Astrocyte (in vitro differentiated cells and primary cell): ENCODE data around the gene OCA2. TPM values are rescaled to one million over a fixed set of nuclear protein-coding genes. Genes with fewer than 3 reads are reported as not detected.

Experiments used
- DNase-seq: peaks from one replicate; pipeline ENCODE4 v3.0.0-alpha.2; 2010; ENCODE audit warnings: low read depth
- FAIRE-seq: peaks from 2 replicates; lab custom pipeline; 2011; peaks lifted over from hg19 to GRCh38; lab: Jason Lieb, UNC
- H2AFZ ChIP-seq: 2 replicates; pipeline ENCODE4 v1.6.0; 2012; ENCODE audit warnings: low read depth, low read length, inconsistent platforms
- H3K27ac ChIP-seq: 2 replicates; pipeline ENCODE4 v1.5.1; 2011; ENCODE audit warnings: low read depth, low read length, inconsistent platforms
- H3K27me3 ChIP-seq: 2 replicates; pipeline ENCODE4 v1.6.0; 2011; ENCODE audit warnings: low read length, inconsistent platforms; ENCODE audit not compliant: insufficient read depth
- H3K36me3 ChIP-seq: 2 replicates; pipeline ENCODE4 v1.5.1; 2011; ENCODE audit warnings: low read length, inconsistent platforms; ENCODE audit not compliant: insufficient read depth
- H3K4me1 ChIP-seq: 2 replicates; pipeline ENCODE4 v1.5.1; 2011; ENCODE audit warnings: low read length, inconsistent platforms; ENCODE audit not compliant: insufficient read depth
- H3K4me2 ChIP-seq: 2 replicates; pipeline ENCODE4 v1.6.0; 2012; ENCODE audit warnings: low read length, inconsistent platforms
- H3K4me3 ChIP-seq: 2 replicates; pipeline ENCODE4 v1.5.1; 2011; ENCODE audit warnings: low read depth, mild to moderate bottlenecking, low read length, inconsistent platforms; ENCODE audit not compliant: insufficient read depth
- H3K79me2 ChIP-seq: 2 replicates; pipeline ENCODE4 v1.6.0; 2012; ENCODE audit warnings: mild to moderate bottlenecking, low read length, inconsistent platforms; ENCODE audit not compliant: insufficient read depth
- H3K9ac ChIP-seq: 2 replicates; pipeline ENCODE4 v1.6.0; 2012; ENCODE audit warnings: mild to moderate bottlenecking, low read length, inconsistent platforms
- H3K9me3 ChIP-seq: 2 replicates; pipeline ENCODE4 v1.5.1; 2012; ENCODE audit warnings: low read depth, mild to moderate bottlenecking, low read length, inconsistent platforms; ENCODE audit not compliant: insufficient read depth
- H4K20me1 ChIP-seq: 2 replicates; pipeline ENCODE4 v1.6.0; 2012; ENCODE audit warnings: low read length, inconsistent platforms; ENCODE audit not compliant: insufficient read depth
- H3K27ac Mint-ChIP-seq: one replicate; pipeline ENCODE4 v1.8.0; 2021; ENCODE audit warnings: mild to moderate bottlenecking, mixed read lengths; ENCODE audit not compliant: unreplicated experiment
- H3K27me3 Mint-ChIP-seq: one replicate; pipeline ENCODE4 v1.8.0; 2021; ENCODE audit warnings: low read depth, mixed read lengths; ENCODE audit not compliant: unreplicated experiment
- H3K36me3 Mint-ChIP-seq: one replicate; pipeline ENCODE4 v1.8.0; 2021; ENCODE audit warnings: low read depth, mixed read lengths; ENCODE audit not compliant: unreplicated experiment
- H3K4me1 Mint-ChIP-seq: one replicate; pipeline ENCODE4 v1.8.0; 2021; ENCODE audit warnings: low read depth, mixed read lengths; ENCODE audit not compliant: unreplicated experiment
- H3K4me3 Mint-ChIP-seq: one replicate; pipeline ENCODE4 v1.8.0; 2021; ENCODE audit warnings: mild to moderate bottlenecking, moderate library complexity, mixed read lengths; ENCODE audit not compliant: unreplicated experiment
- H3K9me3 Mint-ChIP-seq: one replicate; pipeline ENCODE4 v1.8.0; 2021; ENCODE audit warnings: mild to moderate bottlenecking, mixed read lengths; ENCODE audit not compliant: unreplicated experiment
- CTCF ChIP-seq: IDR thresholded peaks from 2 replicates; pipeline ENCODE4 v1.5.1; 2011; ENCODE audit warnings: low read depth, mild to moderate bottlenecking, inconsistent platforms, low read length, moderate library complexity; ENCODE audit not compliant: insufficient read depth
- EZH2 ChIP-seq: IDR thresholded peaks from 2 replicates; pipeline ENCODE4 v1.6.1; 2012; ENCODE audit warnings: mild to moderate bottlenecking, low read length, inconsistent platforms; ENCODE audit not compliant: insufficient read depth
- total RNA-seq: library from RNA; stranded (reverse); gene quantifications from 2 replicates; pipeline ENCODE4 v1.2.1, GENCODE V29; 2021

The OCA2 gene
- total RNA-seq, 1 donor from 2014 or later, result 2.9 TPM

- FAIRE-seq, result no peak
- Histone ChIP-seq H4K20me1 (no peaks in the 10 kb centered on the region), H3K4me2 (no peak overlapping the region), H3K79me2 (no peaks in the 10 kb centered on the region), H3K36me3 (no peaks in the 10 kb centered on the region), H3K9ac (no peak overlapping the region), H3K27me3 (no peaks in the 10 kb centered on the region), H3K4me3 (no peak overlapping the region), H3K4me1 (no peaks in the 10 kb centered on the region), H3K27ac (no peak overlapping the region), H2AFZ (no peak overlapping the region), H3K9me3 (no peaks in the 10 kb centered on the region)
- H3K9me3 Mint-ChIP-seq, result no peaks in the 10 kb centered on the region
- no peak overlapping the region for H3K27ac Mint-ChIP-seq
- no peaks in the 10 kb centered on the region for H3K4me1 Mint-ChIP-seq
- no peaks in the 10 kb centered on the region for H3K27me3 Mint-ChIP-seq
- no peak for DNase-seq
- TF ChIP-seq EZH2 (no peak), CTCF (no peak)
- no peaks in the 10 kb centered on the region for H3K36me3 Mint-ChIP-seq
- H3K4me3 Mint-ChIP-seq, result no peak overlapping the region
Measured at GRCh38 chr15:27965546-27965945, 133.6 kb downstream of the OCA2 start.

DNA sequence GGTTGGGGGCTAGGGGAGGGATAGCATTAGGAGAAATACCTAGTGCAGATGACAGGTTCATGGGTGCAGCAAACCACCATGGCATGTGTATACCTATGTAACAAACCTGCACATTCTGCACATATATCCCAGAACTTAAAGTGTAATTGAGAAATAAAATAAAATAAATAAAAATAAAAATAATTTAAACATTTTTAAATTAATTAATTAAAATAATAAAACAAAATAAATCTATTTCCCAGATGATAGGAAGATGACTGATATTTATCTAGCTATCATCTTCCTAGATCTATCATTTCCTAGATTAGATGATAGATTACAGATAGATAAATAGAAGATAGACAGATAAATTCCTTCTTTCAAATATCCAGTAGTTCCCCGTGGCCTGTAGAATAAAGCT lies 137.3 kb downstream of the OCA2 start:
- FAIRE-seq, result no peak
- peaks cover 4% of the 10 kb centered on the region for H3K4me1 Mint-ChIP-seq
- H4K20me1 ChIP-seq, result no peaks in the 10 kb centered on the region
- no peak overlapping the region for H3K4me2 ChIP-seq
- no peaks in the 10 kb centered on the region for H3K9me3 ChIP-seq
- no peaks in the 10 kb centered on the region for H3K9me3 Mint-ChIP-seq
- H3K36me3 ChIP-seq, result no peaks in the 10 kb centered on the region
- no peak overlapping the region for H2AFZ ChIP-seq
- H3K27ac ChIP-seq, result no peak overlapping the region
- H3K27me3 Mint-ChIP-seq, result no peaks in the 10 kb centered on the region
- no peak overlapping the region for H3K4me3 ChIP-seq
- no peak overlapping the region for H3K9ac ChIP-seq
- H3K79me2 ChIP-seq, result no peaks in the 10 kb centered on the region
- no peaks in the 10 kb centered on the region for H3K4me1 ChIP-seq
- no peaks in the 10 kb centered on the region for H3K27me3 ChIP-seq
- H3K4me3 Mint-ChIP-seq, result no peak overlapping the region
- DNase-seq, result no peak
- no peak for TF ChIP-seq CTCF
- no peak for TF ChIP-seq EZH2
- no peak overlapping the region for H3K27ac Mint-ChIP-seq
- no peaks in the 10 kb centered on the region for H3K36me3 Mint-ChIP-seq

GRCh38 chr15:27958911-27959578 lies 140.1 kb downstream of the OCA2 start:
- FAIRE-seq (no peak), DNase-seq (peak; percentile 26)
- Histone ChIP-seq H3K36me3 (no peaks in the 10 kb centered on the region), H3K4me2 (no peak overlapping the region), H3K27ac (no peak overlapping the region), H3K79me2 (no peaks in the 10 kb centered on the region), H3K27me3 (no peaks in the 10 kb centered on the region), H3K4me3 (no peak overlapping the region), H4K20me1 (no peaks in the 10 kb centered on the region), H3K9ac (no peak overlapping the region), H3K9me3 (no peaks in the 10 kb centered on the region), H3K4me1 (no peaks in the 10 kb centered on the region), H2AFZ (no peak overlapping the region)
- no peak overlapping the region for H3K4me3 Mint-ChIP-seq
- H3K9me3 Mint-ChIP-seq, result no peaks in the 10 kb centered on the region
- H3K36me3 Mint-ChIP-seq, result peaks cover 3% of the 10 kb centered on the region
- H3K27ac Mint-ChIP-seq, result no peak overlapping the region
- TF ChIP-seq CTCF (no peak), EZH2 (no peak)
- no peaks in the 10 kb centered on the region for H3K27me3 Mint-ChIP-seq
- peaks cover 4% of the 10 kb centered on the region for H3K4me1 Mint-ChIP-seq
